ENCODE data around the gene COL27A1. TPM values are rescaled to one million over a fixed set of nuclear protein-coding genes. Genes with fewer than 3 reads are reported as not detected.

Gene COL27A1
- total RNA-seq, 1 donor from 2014 or later, result 9.3 TPM

DNA sequence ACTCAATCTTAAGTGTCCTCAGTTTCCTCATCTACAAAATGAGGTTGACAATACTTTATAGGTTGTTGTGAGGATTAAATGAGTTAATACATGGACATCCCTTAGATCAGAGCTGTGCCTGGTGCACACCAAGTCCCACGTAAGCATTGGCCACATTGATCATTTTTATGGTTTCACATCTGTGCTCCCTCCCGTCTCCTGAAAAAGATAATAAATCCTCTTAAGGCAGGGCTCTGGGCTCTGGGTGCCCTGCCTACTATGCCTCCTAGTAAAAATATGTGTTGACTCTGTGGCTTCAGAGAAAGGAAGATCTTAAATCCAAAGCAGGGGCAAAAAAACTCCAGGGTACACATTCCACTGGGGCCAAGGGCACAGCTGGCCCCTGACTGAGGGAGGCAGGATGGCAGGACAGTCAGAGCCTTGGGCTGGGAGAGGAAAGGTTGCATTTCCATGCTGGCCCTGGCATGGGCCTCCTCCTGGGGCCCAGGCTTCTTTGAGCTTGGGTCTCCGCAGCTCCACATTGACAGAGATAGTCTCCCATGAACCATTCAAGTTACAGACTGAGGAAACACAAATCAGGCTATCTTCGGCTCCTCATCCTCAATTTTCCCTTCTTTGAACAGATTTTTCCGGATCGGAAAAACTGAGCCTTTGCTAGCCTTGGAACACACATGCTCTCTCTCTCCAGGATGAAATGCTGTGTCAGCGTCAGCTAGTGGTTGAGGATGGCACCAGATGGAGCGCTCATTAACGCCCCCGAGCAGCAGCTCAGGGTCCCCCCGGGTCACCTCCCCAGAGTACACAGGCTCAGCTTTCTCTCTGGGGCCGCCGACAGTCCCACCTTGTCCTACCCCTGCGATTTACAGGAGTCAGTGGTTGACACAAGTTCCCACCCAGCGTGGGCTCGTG, 33.9 kb upstream of the COL27A1 start:
- no peak for DNase-seq (ENCODE audit: low spot score in 2 of 2)
- Histone ChIP-seq H3K27ac (no peak overlapping the region), H3K9me3 (no peaks in the 10 kb centered on the region), H3K36me3 (no peaks in the 10 kb centered on the region), H3K4me3 (no peak overlapping the region), H3K4me1 (peaks cover 0 to under 1% of the 10 kb centered on the region in 2 donors), H3K27me3 (no peaks in the 10 kb centered on the region)
- TF ChIP-seq, protein P1, sequence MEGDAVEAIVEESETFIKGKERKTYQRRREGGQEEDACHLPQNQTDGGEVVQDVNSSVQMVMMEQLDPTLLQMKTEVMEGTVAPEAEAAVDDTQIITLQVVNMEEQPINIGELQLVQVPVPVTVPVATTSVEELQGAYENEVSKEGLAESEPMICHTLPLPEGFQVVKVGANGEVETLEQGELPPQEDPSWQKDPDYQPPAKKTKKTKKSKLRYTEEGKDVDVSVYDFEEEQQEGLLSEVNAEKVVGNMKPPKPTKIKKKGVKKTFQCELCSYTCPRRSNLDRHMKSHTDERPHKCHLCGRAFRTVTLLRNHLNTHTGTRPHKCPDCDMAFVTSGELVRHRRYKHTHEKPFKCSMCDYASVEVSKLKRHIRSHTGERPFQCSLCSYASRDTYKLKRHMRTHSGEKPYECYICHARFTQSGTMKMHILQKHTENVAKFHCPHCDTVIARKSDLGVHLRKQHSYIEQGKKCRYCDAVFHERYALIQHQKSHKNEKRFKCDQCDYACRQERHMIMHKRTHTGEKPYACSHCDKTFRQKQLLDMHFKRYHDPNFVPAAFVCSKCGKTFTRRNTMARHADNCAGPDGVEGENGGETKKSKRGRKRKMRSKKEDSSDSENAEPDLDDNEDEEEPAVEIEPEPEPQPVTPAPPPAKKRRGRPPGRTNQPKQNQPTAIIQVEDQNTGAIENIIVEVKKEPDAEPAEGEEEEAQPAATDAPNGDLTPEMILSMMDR (IDR thresholded peaks at IDR 0.05), result no peak
- intact Hi-C loops (cut with DNase I), result no loop called here

DNA sequence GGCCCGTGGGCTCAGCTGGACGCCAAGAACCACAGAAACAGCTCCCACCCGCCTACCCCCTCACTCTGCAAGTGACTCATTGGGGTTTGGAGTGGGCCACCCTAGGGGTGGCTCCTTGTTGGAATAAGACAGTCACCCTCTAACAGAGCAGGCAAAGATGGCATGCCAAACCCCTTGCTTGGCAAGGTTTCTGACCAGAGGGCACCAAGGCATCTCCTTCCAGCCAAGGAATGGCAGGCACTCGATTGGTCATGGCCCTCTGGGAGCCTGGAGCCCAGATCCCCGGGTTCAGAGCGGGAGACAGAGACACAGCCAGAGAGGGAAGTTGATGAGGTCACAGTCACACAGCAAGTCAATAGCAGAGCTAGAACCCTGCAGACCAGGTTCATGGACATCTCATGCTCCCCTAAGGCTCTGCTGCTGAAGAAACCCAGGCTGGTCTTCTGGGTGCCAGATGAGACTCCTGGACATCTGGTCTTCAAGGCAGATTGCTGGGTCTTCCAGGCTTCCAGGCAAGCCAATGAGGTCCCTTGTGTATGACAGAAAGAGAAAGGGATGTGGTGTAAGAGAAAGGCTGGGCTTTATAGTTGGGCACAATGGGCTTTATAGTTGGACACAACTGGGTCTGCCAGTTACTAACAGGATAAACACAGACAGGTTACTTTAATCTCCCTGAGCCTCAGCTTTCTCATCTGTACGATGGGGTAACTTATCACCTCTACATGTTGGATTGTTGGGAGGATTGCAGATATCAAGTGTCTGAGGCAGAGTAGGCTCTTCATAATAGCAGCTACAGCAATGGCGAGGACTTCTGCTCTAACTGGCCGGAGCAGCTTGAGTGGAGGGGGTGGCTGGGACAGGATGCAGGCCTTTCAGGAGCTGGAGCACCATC, 33.0 kb upstream of the COL27A1 start:
- no peak for DNase-seq (ENCODE audit: low spot score in 2 of 2)
- Histone ChIP-seq H3K27ac (no peak overlapping the region), H3K36me3 (no peaks in the 10 kb centered on the region), H3K4me1 (no peaks in the 10 kb centered on the region), H3K27me3 (no peaks in the 10 kb centered on the region), H3K4me3 (no peak overlapping the region), H3K9me3 (peaks cover 0 to 3% of the 10 kb centered on the region in 2 donors)
- TF ChIP-seq, protein P1 (IDR thresholded peaks at IDR 0.05), result no peak
- intact Hi-C loops (cut with DNase I), result no loop called here

DNA sequence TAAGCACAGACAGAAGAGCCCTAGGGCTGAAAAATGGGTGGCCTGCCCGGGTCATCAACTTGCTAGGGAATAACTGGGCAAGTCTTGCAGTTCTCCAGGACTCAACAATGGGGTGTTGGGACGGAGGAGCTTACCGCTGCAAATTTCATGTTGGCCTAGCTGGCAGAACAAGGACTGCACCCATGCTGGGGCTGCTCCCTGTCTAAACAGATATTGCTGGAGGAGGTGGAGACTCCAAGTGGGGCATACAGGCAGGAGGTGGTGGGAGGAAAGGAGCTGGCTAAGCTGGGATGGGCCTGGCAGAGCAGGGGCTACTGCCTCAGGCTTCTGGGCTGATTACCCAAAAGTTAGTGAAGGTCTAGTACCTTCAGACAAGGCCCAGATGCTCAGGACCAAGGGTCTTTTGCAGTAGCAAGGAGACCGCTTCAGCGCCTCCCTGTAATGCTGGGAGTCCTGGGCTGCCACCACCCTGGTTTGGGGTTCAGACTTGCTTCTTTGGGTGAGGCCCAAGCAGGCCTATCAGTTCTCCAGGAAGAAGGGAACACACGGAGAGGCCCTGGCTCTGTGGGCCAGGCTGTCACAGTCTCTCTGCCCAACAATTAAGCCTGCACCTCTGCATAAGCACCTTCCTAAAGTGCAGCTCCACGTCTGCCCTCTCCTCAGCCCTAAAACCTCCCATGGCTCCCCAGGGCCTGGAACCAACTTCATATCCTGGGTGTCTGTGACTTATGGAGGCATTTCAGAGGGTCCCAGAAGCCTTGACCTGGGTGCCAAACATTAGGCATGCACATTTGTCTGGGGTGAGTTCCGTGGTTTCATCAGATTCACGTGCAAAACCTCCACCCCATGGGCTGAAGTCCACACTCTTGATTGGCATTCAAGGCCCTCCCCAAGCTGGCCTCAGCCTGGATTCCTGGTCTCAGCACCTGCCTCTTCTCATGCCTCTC, 32.0 kb upstream of the COL27A1 start:
- H3K4me1 ChIP-seq, result no peaks in the 10 kb centered on the region
- no peak for DNase-seq (ENCODE audit: low spot score in 2 of 2)
- intact Hi-C loops (cut with DNase I), result no loop called here
- H3K9me3 ChIP-seq, result peaks cover 0 to 8% of the 10 kb centered on the region in 2 donors
- H3K36me3 ChIP-seq, result no peaks in the 10 kb centered on the region
- TF ChIP-seq, protein P1 (IDR thresholded peaks at IDR 0.05), result no peak
- no peaks in the 10 kb centered on the region for H3K27me3 ChIP-seq
- H3K27ac ChIP-seq, result no peak overlapping the region
- H3K4me3 ChIP-seq, result no peak overlapping the region

DNA sequence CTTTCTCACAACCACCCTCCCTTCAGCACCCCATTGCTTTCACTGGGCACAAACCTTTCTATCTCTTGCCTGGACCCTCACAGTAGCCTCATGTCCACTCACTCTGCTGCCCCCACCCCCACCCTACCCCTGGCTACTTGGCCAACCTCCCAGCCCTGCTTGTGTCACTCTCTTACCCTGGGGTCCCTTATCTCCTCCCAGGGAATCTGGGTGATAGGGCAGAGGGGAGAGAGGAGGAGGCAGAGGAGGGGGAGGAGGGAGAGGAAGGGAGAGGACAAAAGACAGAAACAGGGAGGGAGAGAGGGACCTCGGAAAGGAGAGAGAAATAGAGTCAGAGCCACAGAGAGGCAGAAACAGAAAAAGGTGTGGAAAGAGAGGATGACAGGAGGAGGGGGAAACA, 31.2 kb upstream of the COL27A1 start:
- no peak for DNase-seq (ENCODE audit: low spot score in 2 of 2)
- Histone ChIP-seq H3K36me3 (no peaks in the 10 kb centered on the region), H3K4me1 (no peaks in the 10 kb centered on the region), H3K9me3 (peaks cover 0 to 8% of the 10 kb centered on the region in 2 donors), H3K4me3 (no peak overlapping the region), H3K27me3 (no peaks in the 10 kb centered on the region), H3K27ac (no peak overlapping the region)
- TF ChIP-seq, protein P1 (IDR thresholded peaks at IDR 0.05), result no peak
- intact Hi-C loops (cut with DNase I), result no loop called here
